ENCODE measurements around the gene GALK1. TPM values are rescaled to one million over a fixed set of nuclear protein-coding genes. Genes with fewer than 3 reads are reported as not detected.

GALK1 gene
- total and polyA plus RNA-seq, 2 donors = 32.6 to 37.3 TPM

DNA sequence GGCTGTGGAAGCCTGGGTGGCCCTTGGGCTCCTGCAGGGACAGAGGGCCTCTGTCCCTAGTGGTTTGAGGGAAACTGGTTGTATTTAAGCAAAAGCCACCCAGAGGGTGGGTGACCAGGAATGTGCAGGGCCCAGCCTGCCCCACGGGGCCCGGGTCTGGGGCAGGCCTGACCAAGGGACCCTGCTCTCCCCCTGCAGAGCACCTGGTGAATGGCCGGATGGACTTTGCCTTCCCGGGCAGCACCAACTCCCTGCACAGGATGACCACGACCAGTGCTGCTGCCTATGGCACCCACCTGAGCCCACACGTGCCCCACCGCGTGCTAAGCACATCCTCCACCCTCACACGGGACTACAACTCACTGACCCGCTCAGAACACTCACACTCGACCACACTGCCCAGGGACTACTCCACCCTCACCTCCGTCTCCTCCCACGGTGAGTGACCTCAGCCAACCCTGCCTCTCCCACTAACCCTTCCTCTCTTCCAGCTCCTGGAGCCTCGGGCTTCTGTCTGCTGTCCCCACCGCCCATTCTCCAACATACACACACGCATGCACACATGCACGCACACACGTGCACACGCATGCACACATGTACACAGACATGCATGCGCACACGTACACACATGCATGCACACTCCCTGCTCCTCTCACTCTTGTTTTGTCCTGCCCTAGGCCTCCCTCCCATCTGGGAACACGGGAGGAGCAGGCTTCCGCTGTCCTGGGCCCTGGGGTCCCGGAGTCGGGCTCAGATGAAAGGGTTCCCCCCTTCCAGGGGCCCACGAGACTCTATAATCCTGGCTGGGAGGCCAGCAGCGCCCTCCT lies 10.4 kb downstream of the GALK1 start:
- WGBS = 90% methylated on average over 27 of the region's 27 CpGs
- H3K4me3 ChIP-seq (ENCODE audit: low read length in 2 of 2) = no peak overlapping the region
- peaks cover 5 to 21% of the 10 kb centered on the region in 2 donors for H3K4me1 ChIP-seq (ENCODE audit: control insufficient read depth in 2 of 2, insufficient read depth in 2 of 2, low read length in 2 of 2)

GRCh38 chr17:75753514-75754377 lies 11.2 kb downstream of the GALK1 start:
- 11% methylated on average over 76 of the region's 76 CpGs for WGBS
- H3K9me3 ChIP-seq (ENCODE audit: control insufficient read depth in 2 of 2, insufficient read depth in 1 of 2, low read length in 1 of 2) = peaks cover 0 to 5% of the 10 kb centered on the region in 2 donors
- DNase-seq (ENCODE audit: low read depth in 6 of 9, low spot score in 9 of 9) = peak in 5 of 9 donors; percentile 52 to 84 (median 74)
- H3K4me3 ChIP-seq (ENCODE audit: low read length in 2 of 2) = peak overlapping the region; percentile 34 to 42
- H3K27ac ChIP-seq (ENCODE audit: low read depth in 1 of 2, low read length in 1 of 2) = no peak overlapping the region
- H3K4me1 ChIP-seq (ENCODE audit: control insufficient read depth in 2 of 2, insufficient read depth in 2 of 2, low read length in 2 of 2) = peaks cover 5 to 21% of the 10 kb centered on the region in 2 donors
- H3K36me3 ChIP-seq (ENCODE audit: control insufficient read depth in 2 of 2, insufficient read depth in 2 of 2, low read length in 1 of 2) = peaks cover 1 to 13% of the 10 kb centered on the region in 2 donors
- peaks cover 0 to 15% of the 10 kb centered on the region in 2 donors for H3K27me3 ChIP-seq (ENCODE audit: control insufficient read depth in 2 of 2, insufficient read depth in 1 of 2, low read length in 1 of 2)

More for the DNA sequence above, 10.4 kb downstream of the GALK1 start:
- H3K36me3 ChIP-seq (ENCODE audit: control insufficient read depth in 2 of 2, insufficient read depth in 2 of 2, low read length in 1 of 2) = peaks cover 4 to 15% of the 10 kb centered on the region in 2 donors
- H3K27ac ChIP-seq (ENCODE audit: low read depth in 1 of 2, low read length in 1 of 2) = no peak overlapping the region
- H3K9me3 ChIP-seq (ENCODE audit: control insufficient read depth in 2 of 2, insufficient read depth in 1 of 2, low read length in 1 of 2) = peaks cover 0 to 5% of the 10 kb centered on the region in 2 donors
- DNase-seq (ENCODE audit: low read depth in 6 of 9, low spot score in 9 of 9) = no peak
- peaks cover 0 to 15% of the 10 kb centered on the region in 2 donors for H3K27me3 ChIP-seq (ENCODE audit: control insufficient read depth in 2 of 2, insufficient read depth in 1 of 2, low read length in 1 of 2)

DNA sequence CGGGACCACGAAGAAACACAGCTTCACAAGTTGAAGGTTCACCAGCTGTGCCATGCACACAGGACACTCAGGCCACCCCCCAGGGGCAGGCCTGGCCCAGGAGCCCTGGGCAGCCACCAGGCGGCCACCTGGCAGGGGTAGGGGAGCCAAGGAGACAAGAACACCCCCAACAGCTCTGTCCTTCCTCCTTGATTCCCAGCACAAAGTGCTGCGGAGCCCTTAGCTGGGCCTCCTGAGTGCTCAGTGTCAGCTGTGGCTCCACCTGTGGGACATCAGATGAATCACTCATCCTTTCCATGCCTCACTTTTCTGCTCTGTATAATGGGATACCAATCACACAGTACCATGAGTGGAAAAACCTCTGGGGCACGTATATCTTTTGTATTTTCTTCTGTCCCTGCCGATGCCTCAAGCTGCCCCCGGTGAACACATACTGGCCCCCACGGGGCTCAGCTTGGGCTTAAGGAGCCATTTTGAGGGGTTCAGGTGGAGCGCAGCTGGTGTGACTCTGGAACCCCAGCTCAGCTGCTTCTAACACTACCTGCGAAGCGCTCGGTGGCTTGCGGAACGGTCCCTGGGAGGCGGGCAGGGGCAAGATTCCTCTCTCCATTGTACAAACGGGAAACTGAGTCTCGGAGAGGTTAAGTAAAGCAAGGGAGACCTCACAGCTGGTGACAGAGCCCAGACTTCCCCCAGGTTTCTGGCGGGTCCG lies 12.0 kb downstream of the GALK1 start:
- Histone ChIP-seq H3K36me3 (ENCODE audit: control insufficient read depth in 2 of 2, insufficient read depth in 2 of 2, low read length in 1 of 2) (peaks cover 0 to 6% of the 10 kb centered on the region in 2 donors), H3K27me3 (ENCODE audit: control insufficient read depth in 2 of 2, insufficient read depth in 1 of 2, low read length in 1 of 2) (peaks cover 0 to 15% of the 10 kb centered on the region in 2 donors), H3K4me1 (ENCODE audit: control insufficient read depth in 2 of 2, insufficient read depth in 2 of 2, low read length in 2 of 2) (peaks cover 5 to 21% of the 10 kb centered on the region in 2 donors), H3K4me3 (ENCODE audit: low read length in 2 of 2) (peak overlapping the region in 1 of 2 donors; percentile 34), H3K27ac (ENCODE audit: low read depth in 1 of 2, low read length in 1 of 2) (no peak overlapping the region), H3K9me3 (ENCODE audit: control insufficient read depth in 2 of 2, insufficient read depth in 1 of 2, low read length in 1 of 2) (peaks cover 0 to 5% of the 10 kb centered on the region in 2 donors)
- DNase-seq (ENCODE audit: low read depth in 6 of 9, low spot score in 9 of 9) = peak in 1 of 9 donors; percentile 4
- WGBS = 74% methylated on average over 19 of the region's 19 CpGs

- 97% methylated on average over 10 of the region's 10 CpGs for WGBS
- peaks cover 0 to 15% of the 10 kb centered on the region in 2 donors for H3K27me3 ChIP-seq (ENCODE audit: control insufficient read depth in 2 of 2, insufficient read depth in 1 of 2, low read length in 1 of 2)
- peaks cover 0 to under 1% of the 10 kb centered on the region in 2 donors for H3K36me3 ChIP-seq (ENCODE audit: control insufficient read depth in 2 of 2, insufficient read depth in 2 of 2, low read length in 1 of 2)
- no peak for DNase-seq (ENCODE audit: low read depth in 6 of 9, low spot score in 9 of 9)
- H3K4me3 ChIP-seq (ENCODE audit: low read length in 2 of 2) = no peak overlapping the region
- H3K27ac ChIP-seq (ENCODE audit: low read depth in 1 of 2, low read length in 1 of 2) = no peak overlapping the region
- peaks cover 0 to 5% of the 10 kb centered on the region in 2 donors for H3K9me3 ChIP-seq (ENCODE audit: control insufficient read depth in 2 of 2, insufficient read depth in 1 of 2, low read length in 1 of 2)
- peaks cover 7 to 24% of the 10 kb centered on the region in 2 donors for H3K4me1 ChIP-seq (ENCODE audit: control insufficient read depth in 2 of 2, insufficient read depth in 2 of 2, low read length in 2 of 2)
Measured at GRCh38 chr17:75752405-75752709, 12.6 kb downstream of the GALK1 start.

GRCh38 chr17:75751676-75752404 lies 13.2 kb downstream of the GALK1 start:
- Histone ChIP-seq H3K27ac (ENCODE audit: low read depth in 1 of 2, low read length in 1 of 2) (no peak overlapping the region), H3K4me1 (ENCODE audit: control insufficient read depth in 2 of 2, insufficient read depth in 2 of 2, low read length in 2 of 2) (peaks cover 7 to 24% of the 10 kb centered on the region in 2 donors), H3K36me3 (ENCODE audit: control insufficient read depth in 2 of 2, insufficient read depth in 2 of 2, low read length in 1 of 2) (no peaks in the 10 kb centered on the region), H3K27me3 (ENCODE audit: control insufficient read depth in 2 of 2, insufficient read depth in 1 of 2, low read length in 1 of 2) (peaks cover 0 to 15% of the 10 kb centered on the region in 2 donors), H3K9me3 (ENCODE audit: control insufficient read depth in 2 of 2, insufficient read depth in 1 of 2, low read length in 1 of 2) (peaks cover 0 to 5% of the 10 kb centered on the region in 2 donors), H3K4me3 (ENCODE audit: low read length in 2 of 2) (no peak overlapping the region)
- no peak for DNase-seq (ENCODE audit: low read depth in 6 of 9, low spot score in 9 of 9)
- 90% methylated on average over 24 of the region's 24 CpGs for WGBS

DNA sequence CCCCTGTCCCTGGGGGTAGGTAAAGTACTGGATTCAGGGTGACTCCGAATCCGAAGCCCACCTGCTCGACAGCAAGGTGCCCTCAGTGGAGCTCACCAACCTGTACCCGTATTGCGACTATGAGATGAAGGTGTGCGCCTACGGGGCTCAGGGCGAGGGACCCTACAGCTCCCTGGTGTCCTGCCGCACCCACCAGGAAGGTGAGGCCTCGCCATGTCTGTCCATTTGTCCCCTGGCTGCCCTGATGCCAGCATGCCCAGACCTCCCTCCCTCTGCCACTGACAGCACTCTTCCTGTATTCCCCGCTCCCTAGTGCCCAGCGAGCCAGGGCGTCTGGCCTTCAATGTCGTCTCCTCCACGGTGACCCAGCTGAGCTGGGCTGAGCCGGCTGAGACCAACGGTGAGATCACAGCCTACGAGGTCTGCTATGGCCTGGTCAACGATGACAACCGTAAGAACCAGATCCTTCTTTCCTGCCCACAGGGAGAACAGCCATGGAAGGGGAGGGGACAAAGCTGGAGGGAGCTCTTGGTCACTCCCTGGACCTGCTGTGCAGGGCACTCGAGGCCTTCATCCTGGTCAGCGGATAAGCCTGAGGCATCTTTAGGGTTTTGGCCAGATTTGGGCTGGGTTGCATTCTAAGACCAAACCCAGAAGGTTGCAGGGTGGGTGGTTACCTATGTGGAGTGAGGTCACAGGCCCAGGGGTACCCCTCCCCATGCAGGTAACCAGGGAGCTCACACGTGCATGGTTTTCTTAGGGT lies 14.2 kb downstream of the GALK1 start:
- Histone ChIP-seq H3K36me3 (ENCODE audit: control insufficient read depth in 2 of 2, insufficient read depth in 2 of 2, low read length in 1 of 2) (no peaks in the 10 kb centered on the region), H3K9me3 (ENCODE audit: control insufficient read depth in 2 of 2, insufficient read depth in 1 of 2, low read length in 1 of 2) (peaks cover 0 to 5% of the 10 kb centered on the region in 2 donors), H3K4me3 (ENCODE audit: low read length in 2 of 2) (no peak overlapping the region), H3K27me3 (ENCODE audit: control insufficient read depth in 2 of 2, insufficient read depth in 1 of 2, low read length in 1 of 2) (peaks cover 0 to 15% of the 10 kb centered on the region in 2 donors), H3K4me1 (ENCODE audit: control insufficient read depth in 2 of 2, insufficient read depth in 2 of 2, low read length in 2 of 2) (peaks cover 7 to 24% of the 10 kb centered on the region in 2 donors), H3K27ac (ENCODE audit: low read depth in 1 of 2, low read length in 1 of 2) (no peak overlapping the region)
- DNase-seq (ENCODE audit: low read depth in 6 of 9, low spot score in 9 of 9) = no peak
- WGBS = 95% methylated on average over 23 of the region's 23 CpGs

DNA sequence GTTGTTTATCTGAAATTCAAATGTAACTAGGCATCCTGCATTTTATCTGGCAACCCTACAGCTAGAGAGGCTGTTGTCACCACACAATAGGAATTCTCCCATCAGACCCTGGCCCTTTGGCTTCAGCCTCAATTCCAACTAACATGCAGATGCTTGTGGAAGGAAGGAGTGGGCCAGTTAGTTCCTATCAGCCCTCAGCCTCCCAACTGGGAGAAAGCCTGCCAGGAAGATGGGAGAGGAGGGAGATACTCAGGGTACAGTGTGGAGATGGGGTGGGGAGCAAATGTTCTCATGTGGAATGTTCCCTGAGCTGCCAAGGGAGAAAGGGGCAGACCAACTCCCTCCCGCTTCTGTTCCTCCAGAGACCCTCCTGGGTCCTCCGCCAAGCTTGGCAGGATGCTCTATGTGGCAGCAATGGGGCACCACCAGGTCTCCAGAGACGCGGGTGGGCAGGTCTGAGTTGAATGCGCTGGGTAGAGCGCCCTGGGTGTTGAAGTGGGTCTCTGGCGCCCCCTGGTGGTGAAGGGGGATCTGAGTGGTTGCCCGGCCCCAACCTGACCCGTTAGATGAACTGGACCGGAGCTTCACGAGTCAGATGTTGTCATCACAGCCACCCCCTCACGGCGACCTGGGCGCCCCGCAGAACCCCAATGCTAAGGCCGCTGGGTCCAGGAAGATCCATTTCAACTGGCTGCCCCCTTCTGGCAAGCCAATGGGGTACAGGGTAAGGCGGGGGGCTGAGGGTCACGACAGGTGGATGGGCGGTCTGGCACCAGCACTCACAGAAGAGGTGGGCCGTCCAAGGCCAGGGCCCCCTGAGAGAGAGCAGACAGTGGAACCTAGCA lies 15.2 kb downstream of the GALK1 start:
- H3K36me3 ChIP-seq (ENCODE audit: control insufficient read depth in 2 of 2, insufficient read depth in 2 of 2, low read length in 1 of 2) = no peaks in the 10 kb centered on the region
- H3K27me3 ChIP-seq (ENCODE audit: control insufficient read depth in 2 of 2, insufficient read depth in 1 of 2, low read length in 1 of 2) = peaks cover 0 to 15% of the 10 kb centered on the region in 2 donors
- no peak overlapping the region for H3K27ac ChIP-seq (ENCODE audit: low read depth in 1 of 2, low read length in 1 of 2)
- DNase-seq (ENCODE audit: low read depth in 6 of 9, low spot score in 9 of 9) = peak in 7 of 9 donors; percentile 47 to 87 (median 75)
- peaks cover 7 to 20% of the 10 kb centered on the region in 2 donors for H3K4me1 ChIP-seq (ENCODE audit: control insufficient read depth in 2 of 2, insufficient read depth in 2 of 2, low read length in 2 of 2)
- no peak overlapping the region for H3K4me3 ChIP-seq (ENCODE audit: low read length in 2 of 2)
- WGBS = 17% methylated on average over 20 of the region's 20 CpGs
- peaks cover 0 to 5% of the 10 kb centered on the region in 2 donors for H3K9me3 ChIP-seq (ENCODE audit: control insufficient read depth in 2 of 2, insufficient read depth in 1 of 2, low read length in 1 of 2)
